Fibroblast of lung (primary cell): ENCODE data around the gene CDH4.

ENCODE experiments used
- EZH2 ChIP-seq: IDR thresholded peaks from 2 replicates; pipeline ENCODE4 v1.5.1; 2012; ENCODE audit warnings: low read length, control low read depth, mild to moderate bottlenecking; ENCODE audit errors: missing control alignments
- TF ChIP-seq, protein P1 (sequence below), 2 donors: IDR thresholded peaks in 1 of 2; conservative IDR thresholded peaks in 1 of 2; 1 replicate in 1 of 2; 2 replicates in 1 of 2; pipeline ENCODE4 v1.5.1; 2011 to 2012; ENCODE audit warnings: low read length in 2 of 2, control low read depth in 1 of 2, inconsistent platforms in 1 of 2, low read depth in 1 of 2, mild to moderate bottlenecking in 1 of 2

GRCh38 chr20:61852268-61853072 is 600.4 kb downstream of the CDH4 start:
- TF ChIP-seq, protein P1, sequence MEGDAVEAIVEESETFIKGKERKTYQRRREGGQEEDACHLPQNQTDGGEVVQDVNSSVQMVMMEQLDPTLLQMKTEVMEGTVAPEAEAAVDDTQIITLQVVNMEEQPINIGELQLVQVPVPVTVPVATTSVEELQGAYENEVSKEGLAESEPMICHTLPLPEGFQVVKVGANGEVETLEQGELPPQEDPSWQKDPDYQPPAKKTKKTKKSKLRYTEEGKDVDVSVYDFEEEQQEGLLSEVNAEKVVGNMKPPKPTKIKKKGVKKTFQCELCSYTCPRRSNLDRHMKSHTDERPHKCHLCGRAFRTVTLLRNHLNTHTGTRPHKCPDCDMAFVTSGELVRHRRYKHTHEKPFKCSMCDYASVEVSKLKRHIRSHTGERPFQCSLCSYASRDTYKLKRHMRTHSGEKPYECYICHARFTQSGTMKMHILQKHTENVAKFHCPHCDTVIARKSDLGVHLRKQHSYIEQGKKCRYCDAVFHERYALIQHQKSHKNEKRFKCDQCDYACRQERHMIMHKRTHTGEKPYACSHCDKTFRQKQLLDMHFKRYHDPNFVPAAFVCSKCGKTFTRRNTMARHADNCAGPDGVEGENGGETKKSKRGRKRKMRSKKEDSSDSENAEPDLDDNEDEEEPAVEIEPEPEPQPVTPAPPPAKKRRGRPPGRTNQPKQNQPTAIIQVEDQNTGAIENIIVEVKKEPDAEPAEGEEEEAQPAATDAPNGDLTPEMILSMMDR (conservative IDR thresholded peaks at IDR 0.05 in 1 of 2, IDR thresholded peaks at IDR 0.05 in 1 of 2; ENCODE audit: low read depth in 1 of 2, low read length in 2 of 2) = no peak
- TF ChIP-seq EZH2 = no peak
